GM19351 (cell line): ENCODE data around the gene TXN2.
"Not testable (repeated sequence)": the region's sequence is repeated elsewhere in the genome, so short reads cannot be mapped to it uniquely, and the experiment has no call there.

ENCODE experiments used
- ATAC-seq: cut with Tn5 transposase; IDR thresholded peaks from one replicate; pipeline ENCODE4 v1.9.1; 2021; ENCODE audit warnings: mild to moderate bottlenecking, moderate library complexity; ENCODE audit not compliant: unreplicated experiment

TXN2 gene

GRCh38 chr22:36456464-36456845 is 25.0 kb downstream of the TXN2 start:
- no peak for ATAC-seq

- ATAC-seq: no peak
These were observed 25.6 kb downstream of the TXN2 start for GRCh38 chr22:36455571-36456463.

- no peak for ATAC-seq
These were observed 26.4 kb downstream of the TXN2 start for GRCh38 chr22:36454916-36455570.

- ATAC-seq: no peak
These were observed 27.5 kb downstream of the TXN2 start for GRCh38 chr22:36453855-36454378.

- not testable (repeated sequence) for ATAC-seq
These were observed 28.3 kb downstream of the TXN2 start for GRCh38 chr22:36452978-36453607.

- no peak for ATAC-seq
These were observed 29.0 kb downstream of the TXN2 start for GRCh38 chr22:36452250-36452977.

GRCh38 chr22:36450923-36451322 is 30.5 kb downstream of the TXN2 start:
- ATAC-seq: not testable (repeated sequence)

GRCh38 chr22:36449596-36450175 is 31.8 kb downstream of the TXN2 start:
- no peak for ATAC-seq

- no peak for ATAC-seq
These were observed 33.8 kb downstream of the TXN2 start for GRCh38 chr22:36447632-36448031.

GRCh38 chr22:36445158-36445668 is 36.2 kb downstream of the TXN2 start:
- no peak for ATAC-seq

GRCh38 chr22:36443198-36443770 is 38.2 kb downstream of the TXN2 start:
- ATAC-seq: no peak

GRCh38 chr22:36442506-36443197 is 38.8 kb downstream of the TXN2 start:
- no peak for ATAC-seq

- ATAC-seq: no peak
These were observed 40.9 kb downstream of the TXN2 start for GRCh38 chr22:36440429-36441002.

GRCh38 chr22:36439481-36440271 is 41.8 kb downstream of the TXN2 start:
- ATAC-seq: no peak

GRCh38 chr22:36435516-36436415 is 45.7 kb downstream of the TXN2 start:
- ATAC-seq: no peak

- no peak for ATAC-seq
These were observed 47.9 kb downstream of the TXN2 start for GRCh38 chr22:36433318-36434231.
